Left lung (tissue), 10 donors: ENCODE measurements around the gene CNTN4. TPM values are rescaled to one million over a fixed set of nuclear protein-coding genes. Genes with fewer than 3 reads are reported as not detected.
A peak's percentile ranks its signal among the peaks of the same experiment; 100 is the strongest.

Experiments used
- ATAC-seq: fragments of 200-7000 bp; cut with Tn5 transposase; one replicate; pipeline ENCODE4 v1.9.1; 2020; ENCODE audit warnings: moderate library complexity
- DNase-seq, 4 donors: peaks; one replicate each; pipeline ENCODE4 v3.0.0-alpha.2; 2013 to 2020
- H3K27ac ChIP-seq, 2 donors: fragments of 200-600 bp; sonication (generic) in 1 of 2; one replicate each; pipeline versions ENCODE4 v1.5.0 to v1.8.0; 2020 to 2021
- H3K27me3 ChIP-seq, 2 donors: fragments of 200-600 bp; sonication (generic) in 1 of 2; one replicate each; pipeline versions ENCODE4 v1.5.0 to v1.8.0; 2020 to 2021
- H3K36me3 ChIP-seq, 2 donors: fragments of 200-600 bp; sonication (generic) in 1 of 2; one replicate each; pipeline versions ENCODE4 v1.5.0 to v1.8.0; 2020 to 2021
- H3K4me1 ChIP-seq, 2 donors: fragments of 200-600 bp; one replicate each; pipeline ENCODE4 v1.8.0; 2021
- H3K4me3 ChIP-seq, 2 donors: fragments of 200-600 bp; sonication (generic) in 1 of 2; one replicate each; pipeline versions ENCODE4 v1.5.0 to v1.8.0; 2020 to 2021; ENCODE audit warnings: mild to moderate bottlenecking in 1 of 2
- H3K9me3 ChIP-seq, 2 donors: fragments of 200-600 bp; sonication (generic) in 1 of 2; one replicate each; pipeline versions ENCODE4 v1.5.0 to v1.8.0; 2020 to 2021
- CTCF ChIP-seq, 2 donors: fragments of 200-600 bp; sonication (generic) in 1 of 2; IDR thresholded peaks; one replicate each; pipeline versions ENCODE4 v1.5.0 to v1.8.0; 2021; ENCODE audit warnings: antibody characterized with exemption in 2 of 2
- intact Hi-C, 2 donors: fragments of 100-400 bp; cut with DNase I; formaldehyde crosslinking; loops; one replicate each; pipeline versions ENCODE4 v1.11.2 to v1.14.2; 2022
- polyA plus RNA-seq, 6 donors: library from polyadenylated mRNA; unstranded; fragments of 120-200 nt; gene quantifications; one replicate each; pipeline ENCODE4 v1.2.1, GENCODE V29; 2013; ENCODE audit not compliant: insufficient read length in 6 of 6
- total RNA-seq, 2 donors: library from RNA; stranded (reverse); fragmentation: NEBNext Ultra II Directional; extraction: Animal tissue kit (Norgen Biotek cat#: 25700); gene quantifications; one replicate each; pipeline ENCODE4 v1.2.1, GENCODE V29; 2021
- donor health status: DM: no; HTN: yes; CAD: no.
- donor health status: DM: no; HTN: no; CAD: no.

The CNTN4 gene
- total and polyA plus RNA-seq, 8 donors = 5.9 to 10.4 (median 8.2) TPM

DNA sequence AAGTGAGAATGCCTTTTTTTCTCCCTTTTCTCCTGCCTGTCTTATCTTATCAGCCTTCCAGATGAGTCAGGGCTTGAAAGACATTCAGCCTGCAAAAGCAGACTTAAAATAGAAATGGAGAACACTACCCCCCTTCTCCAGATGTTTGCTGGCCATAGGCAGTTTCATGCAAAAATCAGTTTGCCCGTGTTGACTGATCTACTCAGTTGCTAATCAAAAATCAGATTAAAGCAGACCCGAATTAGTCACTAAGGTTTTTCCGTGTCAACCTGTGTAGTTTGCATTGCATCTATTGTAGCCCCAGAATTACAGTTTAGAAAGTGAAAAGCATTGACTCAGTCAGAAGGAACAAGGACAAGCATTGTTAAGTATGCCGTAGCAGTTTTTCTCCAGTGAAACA lies 955.3 kb downstream of the CNTN4 start:
- DNase-seq (no peak), ATAC-seq (no peak)
- no peak overlapping the region for H3K27ac ChIP-seq

GRCh38 chr3:3059645-3060044 lies 961.0 kb downstream of the CNTN4 start:
- intact Hi-C loops = no loop called here
- no peak overlapping the region for H3K27ac ChIP-seq
- no peaks in the 10 kb centered on the region for H3K36me3 ChIP-seq
- no peaks in the 10 kb centered on the region for H3K27me3 ChIP-seq
- ATAC-seq = peak; percentile 75
- no peaks in the 10 kb centered on the region for H3K9me3 ChIP-seq
- peak in 1 of 4 donors; percentile 26 for DNase-seq
- H3K4me1 ChIP-seq = no peaks in the 10 kb centered on the region
- TF ChIP-seq CTCF (IDR thresholded peaks at IDR 0.05) = no peak
- H3K4me3 ChIP-seq = no peak overlapping the region

More for the DNA sequence above, 955.3 kb downstream of the CNTN4 start:
- H3K36me3 ChIP-seq = no peaks in the 10 kb centered on the region
- intact Hi-C loops = no loop called here
- H3K9me3 ChIP-seq = no peaks in the 10 kb centered on the region
- H3K4me3 ChIP-seq = no peak overlapping the region
- no peaks in the 10 kb centered on the region for H3K4me1 ChIP-seq
- TF ChIP-seq CTCF (IDR thresholded peaks at IDR 0.05) = no peak
- H3K27me3 ChIP-seq = no peaks in the 10 kb centered on the region

- Histone ChIP-seq H3K9me3 (no peaks in the 10 kb centered on the region), H3K4me3 (no peak overlapping the region), H3K27ac (no peak overlapping the region), H3K4me1 (no peaks in the 10 kb centered on the region), H3K36me3 (no peaks in the 10 kb centered on the region), H3K27me3 (no peaks in the 10 kb centered on the region)
- no peak for ATAC-seq
- intact Hi-C loops = no loop called here
- DNase-seq = peak in 1 of 4 donors; percentile 20
- no peak for TF ChIP-seq CTCF (IDR thresholded peaks at IDR 0.05)
These were observed 965.6 kb downstream of the CNTN4 start for GRCh38 chr3:3064297-3064696.

GRCh38 chr3:3065876-3066275 lies 967.2 kb downstream of the CNTN4 start:
- ATAC-seq (peak; percentile 64), DNase-seq (no peak)
- no peak for TF ChIP-seq CTCF (IDR thresholded peaks at IDR 0.05)
- Histone ChIP-seq H3K36me3 (no peaks in the 10 kb centered on the region), H3K27ac (no peak overlapping the region), H3K27me3 (no peaks in the 10 kb centered on the region), H3K4me3 (no peak overlapping the region), H3K4me1 (no peaks in the 10 kb centered on the region), H3K9me3 (no peaks in the 10 kb centered on the region)
- intact Hi-C loops = no loop called here

GRCh38 chr3:3066378-3066777 lies 967.7 kb downstream of the CNTN4 start:
- Histone ChIP-seq H3K4me3 (no peak overlapping the region), H3K27me3 (no peaks in the 10 kb centered on the region), H3K9me3 (no peaks in the 10 kb centered on the region), H3K4me1 (no peaks in the 10 kb centered on the region), H3K27ac (no peak overlapping the region), H3K36me3 (no peaks in the 10 kb centered on the region)
- no peak for TF ChIP-seq CTCF (IDR thresholded peaks at IDR 0.05)
- intact Hi-C loops = no loop called here
- no peak for ATAC-seq
- no peak for DNase-seq
